SK-N-SH treated with all-trans-retinoic acid at 6 μM for 48 hours (cell line): ENCODE data around the gene AURKB.

Experiments used
- ATAC-seq: fragments of 200-7000 bp; cut with Tn5 transposase; 3 replicates; pipeline ENCODE4 v1.9.1; 2020; ENCODE audit warnings: mild to moderate bottlenecking, moderate library complexity
- BACH2 ChIP-seq: fragments of 250-450 bp; sonication (Bioruptor Pico); IDR thresholded peaks from 2 replicates; pipeline ENCODE4 v1.9.0; 2021; ENCODE audit warnings: mild to moderate bottlenecking, borderline replicate concordance
- CSDC2 ChIP-seq: fragments of 250-450 bp; sonication (Bioruptor Pico); IDR thresholded peaks from 2 replicates; pipeline ENCODE4 v1.5.0; 2020; ENCODE audit warnings: mild to moderate bottlenecking, moderate library complexity
- CSRNP3 ChIP-seq: fragments of 250-450 bp; sonication (Bioruptor Pico); IDR thresholded peaks from 2 replicates; pipeline ENCODE4 v1.5.1; 2021; ENCODE audit warnings: mild to moderate bottlenecking, moderate library complexity
- GLIS3 ChIP-seq: fragments of 250-450 bp; sonication (Bioruptor Pico); IDR thresholded peaks from 2 replicates; pipeline ENCODE4 v1.5.0; 2020; ENCODE audit warnings: mild to moderate bottlenecking, moderate library complexity
- ISL1 ChIP-seq: fragments of 250-450 bp; sonication (Bioruptor Pico); IDR thresholded peaks from 2 replicates; pipeline ENCODE4 v2.1.2; 2022; ENCODE audit warnings: mild to moderate bottlenecking, moderate library complexity
- OSR1 ChIP-seq: fragments of 250-450 bp; sonication (Bioruptor Pico); IDR thresholded peaks from 2 replicates; pipeline ENCODE4 v1.8.0; 2022; ENCODE audit warnings: moderate library complexity, mild to moderate bottlenecking, inconsistent platforms
- PATZ1 ChIP-seq: fragments of 250-450 bp; sonication (Bioruptor Pico); IDR thresholded peaks from 2 replicates; pipeline ENCODE4 v1.8.0; 2020; ENCODE audit warnings: mild to moderate bottlenecking, moderate library complexity, borderline replicate concordance
- PPARA ChIP-seq: fragments of 250-450 bp; sonication (Bioruptor Pico); IDR thresholded peaks from 2 replicates; pipeline ENCODE4 v1.5.0; 2020; ENCODE audit warnings: mild to moderate bottlenecking, borderline replicate concordance
- RARB ChIP-seq: fragments of 250-450 bp; sonication (Bioruptor Pico); IDR thresholded peaks from 2 replicates; pipeline ENCODE4 v1.8.0; 2021; ENCODE audit warnings: mild to moderate bottlenecking, moderate library complexity
- SNAI2 ChIP-seq: fragments of 250-450 bp; sonication (Bioruptor Pico); IDR thresholded peaks from 2 replicates; pipeline ENCODE4 v1.5.0; 2020; ENCODE audit warnings: mild to moderate bottlenecking, moderate library complexity
- TCF4 ChIP-seq: fragments of 250-450 bp; sonication (Bioruptor Pico); IDR thresholded peaks from 2 replicates; pipeline ENCODE4 v1.8.0; 2021; ENCODE audit warnings: mild to moderate bottlenecking, moderate library complexity, borderline replicate concordance
- TOX ChIP-seq: fragments of 250-450 bp; sonication (Bioruptor Pico); IDR thresholded peaks from 2 replicates; pipeline ENCODE4 v1.8.0; 2021; ENCODE audit warnings: mild to moderate bottlenecking, moderate library complexity, borderline replicate concordance
- ZFP3 ChIP-seq: fragments of 250-450 bp; sonication (Bioruptor Pico); IDR thresholded peaks from 2 replicates; pipeline ENCODE4 v1.5.0; 2020; ENCODE audit warnings: mild to moderate bottlenecking, moderate library complexity
- ZNF70 ChIP-seq: fragments of 450-650 bp; formaldehyde crosslinking; IDR thresholded peaks from 2 replicates; pipeline ENCODE4 v1.5.0; 2020; ENCODE audit warnings: mild to moderate bottlenecking, moderate library complexity
- ZNF8 ChIP-seq: fragments of 450-650 bp; formaldehyde crosslinking; IDR thresholded peaks from 2 replicates; pipeline ENCODE4 v1.5.0; 2020; ENCODE audit warnings: mild to moderate bottlenecking, moderate library complexity
- TF ChIP-seq, protein P1 (sequence below): fragments of 250-450 bp; sonication (Bioruptor Pico); IDR thresholded peaks from 2 replicates; pipeline ENCODE4 v1.5.1; 2020; ENCODE audit warnings: low read depth, mild to moderate bottlenecking, moderate library complexity
- TF ChIP-seq, protein P2 (sequence below): fragments of 250-450 bp; sonication (Bioruptor Pico); IDR thresholded peaks from 2 replicates; pipeline ENCODE4 v1.5.0; 2020; ENCODE audit warnings: mild to moderate bottlenecking, moderate library complexity
- TF ChIP-seq, protein P3 (sequence below): fragments of 250-450 bp; sonication (Bioruptor Pico); IDR thresholded peaks from 2 replicates; pipeline ENCODE4 v1.8.0; 2021; ENCODE audit warnings: low read depth, mild to moderate bottlenecking, moderate library complexity, borderline replicate concordance

AURKB gene

GRCh38 chr17:8192070-8192815 is 18.1 kb downstream of the AURKB start:
- peak; percentile 52 for ATAC-seq
- TF ChIP-seq OSR1 (CRISPR knock-in tag) (no peak), ZNF8 (CRISPR knock-in tag) (no peak), BACH2 (no peak), SNAI2 (CRISPR knock-in tag) (no peak), ZFP3 (CRISPR knock-in tag) (no peak), GLIS3 (no peak), CSRNP3 (CRISPR knock-in tag) (no peak), ISL1 (CRISPR knock-in tag) (no peak), TCF4 (CRISPR knock-in tag) (no peak)
- TF ChIP-seq, protein P1, sequence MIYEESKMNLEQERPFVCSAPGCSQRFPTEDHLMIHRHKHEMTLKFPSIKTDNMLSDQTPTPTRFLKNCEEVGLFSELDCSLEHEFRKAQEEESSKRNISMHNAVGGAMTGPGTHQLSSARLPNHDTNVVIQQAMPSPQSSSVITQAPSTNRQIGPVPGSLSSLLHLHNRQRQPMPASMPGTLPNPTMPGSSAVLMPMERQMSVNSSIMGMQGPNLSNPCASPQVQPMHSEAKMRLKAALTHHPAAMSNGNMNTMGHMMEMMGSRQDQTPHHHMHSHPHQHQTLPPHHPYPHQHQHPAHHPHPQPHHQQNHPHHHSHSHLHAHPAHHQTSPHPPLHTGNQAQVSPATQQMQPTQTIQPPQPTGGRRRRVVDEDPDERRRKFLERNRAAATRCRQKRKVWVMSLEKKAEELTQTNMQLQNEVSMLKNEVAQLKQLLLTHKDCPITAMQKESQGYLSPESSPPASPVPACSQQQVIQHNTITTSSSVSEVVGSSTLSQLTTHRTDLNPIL, result no peak
- TF ChIP-seq, protein P2, sequence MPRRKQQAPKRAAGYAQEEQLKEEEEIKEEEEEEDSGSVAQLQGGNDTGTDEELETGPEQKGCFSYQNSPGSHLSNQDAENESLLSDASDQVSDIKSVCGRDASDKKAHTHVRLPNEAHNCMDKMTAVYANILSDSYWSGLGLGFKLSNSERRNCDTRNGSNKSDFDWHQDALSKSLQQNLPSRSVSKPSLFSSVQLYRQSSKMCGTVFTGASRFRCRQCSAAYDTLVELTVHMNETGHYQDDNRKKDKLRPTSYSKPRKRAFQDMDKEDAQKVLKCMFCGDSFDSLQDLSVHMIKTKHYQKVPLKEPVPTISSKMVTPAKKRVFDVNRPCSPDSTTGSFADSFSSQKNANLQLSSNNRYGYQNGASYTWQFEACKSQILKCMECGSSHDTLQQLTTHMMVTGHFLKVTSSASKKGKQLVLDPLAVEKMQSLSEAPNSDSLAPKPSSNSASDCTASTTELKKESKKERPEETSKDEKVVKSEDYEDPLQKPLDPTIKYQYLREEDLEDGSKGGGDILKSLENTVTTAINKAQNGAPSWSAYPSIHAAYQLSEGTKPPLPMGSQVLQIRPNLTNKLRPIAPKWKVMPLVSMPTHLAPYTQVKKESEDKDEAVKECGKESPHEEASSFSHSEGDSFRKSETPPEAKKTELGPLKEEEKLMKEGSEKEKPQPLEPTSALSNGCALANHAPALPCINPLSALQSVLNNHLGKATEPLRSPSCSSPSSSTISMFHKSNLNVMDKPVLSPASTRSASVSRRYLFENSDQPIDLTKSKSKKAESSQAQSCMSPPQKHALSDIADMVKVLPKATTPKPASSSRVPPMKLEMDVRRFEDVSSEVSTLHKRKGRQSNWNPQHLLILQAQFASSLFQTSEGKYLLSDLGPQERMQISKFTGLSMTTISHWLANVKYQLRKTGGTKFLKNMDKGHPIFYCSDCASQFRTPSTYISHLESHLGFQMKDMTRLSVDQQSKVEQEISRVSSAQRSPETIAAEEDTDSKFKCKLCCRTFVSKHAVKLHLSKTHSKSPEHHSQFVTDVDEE, result no peak

GRCh38 chr17:8190506-8190905 is 19.9 kb downstream of the AURKB start:
- TF ChIP-seq ISL1 (CRISPR knock-in tag), result no peak
- no peak for ATAC-seq

GRCh38 chr17:8189711-8190477 is 20.5 kb downstream of the AURKB start, which contains the start of gene BORCS6:
TSS of gene BORCS6 (minus strand) at chr17:8190180. CDS start at chr17:8190140, 40 bp downstream.
- 0 out of 2 replicates have a peak, but pooled peaks have one; percentile 32 for TF ChIP-seq ZFP3 (CRISPR knock-in tag)
- no peak for TF ChIP-seq RARB (CRISPR knock-in tag)
- TF ChIP-seq PATZ1 (CRISPR knock-in tag), result peak; percentile 74; the same call in 1 of the 2 replicates
- ATAC-seq, result peak; percentile 70

DNA sequence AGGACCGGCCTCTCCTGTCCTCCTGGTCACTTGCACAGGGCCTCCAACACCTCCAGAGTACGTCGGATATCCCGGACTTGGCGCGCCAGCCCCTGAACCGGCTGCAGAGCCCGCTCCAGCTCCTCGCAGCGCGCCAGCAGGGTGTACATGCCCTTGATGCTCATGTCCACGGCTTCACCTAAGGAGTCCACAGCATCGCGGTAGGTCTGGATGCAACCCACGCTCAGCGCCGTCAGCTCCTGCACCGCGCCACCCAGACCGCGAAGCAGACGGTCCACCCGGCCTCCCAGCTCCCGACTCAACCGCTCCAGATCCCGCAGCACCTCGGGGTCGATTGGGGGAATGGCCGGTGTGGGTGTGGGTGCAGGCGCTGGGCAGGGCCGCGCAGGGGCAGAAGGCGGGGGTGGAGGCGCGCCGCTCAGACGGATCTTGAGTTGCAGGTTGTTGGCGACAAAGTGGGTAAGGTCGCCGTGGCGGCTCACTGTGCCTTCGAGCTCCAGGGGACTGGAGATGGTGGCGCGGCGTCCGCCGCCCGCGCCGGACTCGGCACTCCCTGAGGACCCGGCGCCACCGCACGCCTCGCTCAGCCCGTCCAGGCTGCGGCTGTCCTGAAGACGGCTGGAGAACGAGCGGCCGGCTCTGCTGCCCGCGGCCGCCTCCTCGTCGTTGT is 21.2 kb downstream of the AURKB start:
- no peak for ATAC-seq
- TF ChIP-seq PPARA (CRISPR knock-in tag) (no peak), GLIS3 (no peak), BACH2 (no peak), SNAI2 (CRISPR knock-in tag) (no peak), TCF4 (CRISPR knock-in tag) (no peak), TOX (CRISPR knock-in tag) (no peak), ISL1 (CRISPR knock-in tag) (no peak), ZNF70 (CRISPR knock-in tag) (no peak), ZNF8 (CRISPR knock-in tag) (no peak), CSDC2 (CRISPR knock-in tag) (no peak)
- TF ChIP-seq, protein P2, result no peak
- TF ChIP-seq, protein P3, sequence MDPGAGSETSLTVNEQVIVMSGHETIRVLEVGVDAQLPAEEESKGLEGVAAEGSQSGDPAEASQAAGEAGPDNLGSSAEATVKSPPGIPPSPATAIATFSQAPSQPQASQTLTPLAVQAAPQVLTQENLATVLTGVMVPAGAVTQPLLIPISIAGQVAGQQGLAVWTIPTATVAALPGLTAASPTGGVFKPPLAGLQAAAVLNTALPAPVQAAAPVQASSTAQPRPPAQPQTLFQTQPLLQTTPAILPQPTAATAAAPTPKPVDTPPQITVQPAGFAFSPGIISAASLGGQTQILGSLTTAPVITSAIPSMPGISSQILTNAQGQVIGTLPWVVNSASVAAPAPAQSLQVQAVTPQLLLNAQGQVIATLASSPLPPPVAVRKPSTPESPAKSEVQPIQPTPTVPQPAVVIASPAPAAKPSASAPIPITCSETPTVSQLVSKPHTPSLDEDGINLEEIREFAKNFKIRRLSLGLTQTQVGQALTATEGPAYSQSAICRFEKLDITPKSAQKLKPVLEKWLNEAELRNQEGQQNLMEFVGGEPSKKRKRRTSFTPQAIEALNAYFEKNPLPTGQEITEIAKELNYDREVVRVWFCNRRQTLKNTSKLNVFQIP, result no peak
- TF ChIP-seq, protein P1, result no peak
